Stimulated activated CD4-positive, alpha-beta T cell treated with anti-CD3 and anti-CD28 coated beads, Interleukin-2, amount 100 ng/mL, for 24 hours (primary cell): ENCODE measurements around the gene SPATA32.
A peak's percentile ranks its signal among the peaks of the same experiment; 100 is the strongest.
"Not testable (repeated sequence)": the region's sequence is repeated elsewhere in the genome, so short reads cannot be mapped to it uniquely, and the experiment has no call there.

Experiments used
- DNase-seq, 2 donors: peaks; one replicate each; pipeline ENCODE4 v3.0.0-alpha.2; 2020

SPATA32 gene

DNA sequence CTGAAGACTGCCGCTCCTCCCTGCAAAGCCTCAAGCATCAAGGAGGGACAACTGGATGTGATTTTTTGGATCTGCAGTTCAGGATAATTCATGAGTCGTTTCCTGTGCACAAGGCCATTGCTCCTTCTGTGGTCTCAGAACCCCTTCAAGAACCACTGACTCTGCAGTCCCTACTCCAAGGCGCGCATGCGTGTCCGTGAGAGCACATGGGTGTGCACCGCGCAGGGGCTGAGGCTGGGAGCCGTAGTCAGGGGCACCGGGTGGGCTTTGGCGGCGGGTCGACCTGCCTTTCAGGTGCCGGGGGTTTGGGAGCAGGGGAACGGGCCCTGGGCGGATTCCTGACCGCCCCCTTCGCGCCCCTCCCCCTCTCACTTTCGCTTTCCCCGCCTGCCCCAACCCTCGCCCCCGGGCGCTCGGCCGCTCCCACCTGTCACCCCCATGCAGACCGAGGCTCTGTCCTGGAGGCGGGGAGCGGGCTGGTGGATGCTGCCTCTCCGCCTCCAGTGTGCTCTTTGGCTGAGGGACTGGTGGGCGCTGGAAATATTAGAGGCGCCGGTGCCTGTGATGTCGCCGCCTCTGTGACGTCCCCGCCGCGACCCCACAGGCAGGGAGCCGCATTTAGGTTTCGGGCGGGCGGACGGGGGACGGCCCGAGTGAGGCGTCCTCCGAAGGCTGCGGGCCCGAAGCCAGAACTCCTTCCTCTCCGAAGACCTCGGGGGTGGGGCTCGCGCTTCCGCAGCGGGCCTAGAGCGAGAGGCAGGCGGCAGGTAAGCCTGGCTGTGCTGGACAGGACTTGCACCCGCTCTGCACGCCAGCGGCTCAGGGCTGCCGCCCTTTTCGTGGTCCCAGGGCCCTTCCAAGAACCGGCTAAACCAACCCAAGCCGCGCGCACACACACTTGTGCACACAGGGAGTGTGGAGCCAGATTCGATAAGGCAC lies at the start of gene SPATA32:
Gene SPATA32 (minus strand): TSS at position 518 of the 939 bp plus-strand sequence. CDS start 78 bp downstream, at position 440.
- DNase-seq = peak; percentile 59 to 72

DNA sequence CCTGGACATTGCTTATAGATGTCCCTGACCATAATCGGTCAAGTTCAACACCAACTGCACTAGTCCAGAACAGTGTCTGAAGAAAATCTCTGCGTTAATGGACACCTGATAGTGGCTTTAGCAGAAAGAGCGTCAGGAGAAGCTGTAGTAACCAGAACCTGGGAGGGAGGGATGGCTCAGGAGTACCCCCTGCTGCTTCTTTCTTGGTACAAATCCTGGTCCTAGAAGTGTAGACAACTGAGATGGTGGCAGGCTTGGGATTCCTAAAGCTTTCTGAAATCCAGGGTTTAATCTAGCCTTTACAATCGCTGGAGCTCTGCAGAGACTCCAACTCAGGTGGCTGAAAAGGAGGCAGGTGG lies 49.5 kb upstream of the SPATA32 start:
- DNase-seq = no peak

DNA sequence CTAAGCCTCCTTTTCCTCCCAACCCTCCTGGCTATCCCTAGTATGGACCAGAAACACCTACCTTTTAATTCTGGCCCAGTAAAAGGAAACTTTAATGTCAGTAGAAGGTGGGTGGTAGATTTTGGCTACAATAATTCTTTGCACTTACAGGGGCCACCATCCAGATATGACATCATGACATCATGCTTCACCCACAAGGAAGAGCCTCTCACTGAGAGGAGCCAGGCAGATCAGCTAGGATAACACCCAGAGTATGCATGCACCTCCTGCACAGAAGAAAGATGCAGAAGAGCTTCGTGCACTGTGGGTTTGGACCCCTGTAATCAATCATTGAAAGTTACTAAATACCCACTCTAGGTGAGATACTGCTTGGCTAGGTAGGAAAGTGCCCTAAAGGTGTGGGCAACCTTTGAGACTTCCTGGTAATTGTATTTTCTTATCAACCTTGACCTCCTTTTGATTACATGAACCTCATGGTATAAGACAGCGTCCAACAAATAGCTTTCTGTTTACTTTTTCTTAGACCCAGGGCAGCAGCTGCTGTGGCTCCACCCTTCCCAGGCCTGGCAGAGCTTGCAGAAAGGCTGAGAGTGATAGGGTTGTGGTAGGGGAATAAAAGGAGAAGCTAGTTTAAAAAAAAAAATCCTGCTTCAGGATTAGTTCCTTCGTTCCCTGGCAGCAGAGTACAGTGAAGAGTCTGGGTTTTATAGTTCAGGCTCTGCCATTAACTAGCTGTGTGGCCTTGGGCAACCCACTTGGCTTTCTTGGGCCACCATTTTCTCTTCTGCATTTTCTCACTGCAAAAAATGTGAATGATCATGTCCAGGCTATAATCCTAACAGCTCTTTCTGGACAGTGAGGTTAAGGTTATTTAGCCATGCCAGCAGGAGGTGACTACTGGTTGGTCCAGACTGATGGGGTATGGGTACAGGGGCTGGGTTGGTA lies 48.8 kb upstream of the SPATA32 start:
- DNase-seq = no peak

DNA sequence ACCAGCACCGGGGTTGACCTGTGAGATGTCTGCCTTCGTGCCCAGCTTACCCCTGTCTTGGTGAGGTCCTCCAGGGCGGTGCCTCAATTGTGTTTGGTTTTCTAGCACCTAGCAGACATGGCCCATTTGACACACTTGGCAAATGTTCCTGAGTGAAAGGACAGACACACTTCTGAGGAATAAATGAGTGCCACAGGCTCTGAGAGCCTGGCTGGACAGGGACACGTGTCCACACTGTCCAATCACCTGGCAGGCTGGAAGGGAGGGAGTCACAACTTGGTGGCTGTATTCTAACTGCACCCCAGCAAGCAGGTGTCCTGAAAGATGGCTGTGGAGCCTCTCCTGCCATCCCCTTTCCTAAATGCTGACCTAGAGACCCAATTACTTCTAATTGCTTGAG lies 47.5 kb upstream of the SPATA32 start:
- DNase-seq = no peak

GRCh38 chr17:45308840-45309239 lies 46.9 kb upstream of the SPATA32 start:
- DNase-seq = no peak

DNA sequence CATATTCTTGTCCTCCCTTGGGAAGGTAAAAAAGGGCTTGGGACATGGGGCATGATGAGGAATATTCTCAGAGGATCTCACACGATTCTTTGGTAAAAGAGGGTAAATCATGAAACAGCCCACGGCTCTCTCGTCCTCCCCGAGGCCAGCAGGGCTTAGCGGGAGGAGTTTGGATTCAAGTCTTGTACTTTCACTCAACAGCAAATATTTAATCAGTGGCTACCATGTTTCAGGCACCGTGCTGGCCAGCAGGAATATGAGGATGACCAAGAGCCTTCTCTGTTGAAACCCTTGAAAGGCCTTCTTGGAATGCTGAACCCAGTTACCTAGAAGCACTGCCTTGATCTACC lies 46.1 kb upstream of the SPATA32 start:
- no peak for DNase-seq

DNA sequence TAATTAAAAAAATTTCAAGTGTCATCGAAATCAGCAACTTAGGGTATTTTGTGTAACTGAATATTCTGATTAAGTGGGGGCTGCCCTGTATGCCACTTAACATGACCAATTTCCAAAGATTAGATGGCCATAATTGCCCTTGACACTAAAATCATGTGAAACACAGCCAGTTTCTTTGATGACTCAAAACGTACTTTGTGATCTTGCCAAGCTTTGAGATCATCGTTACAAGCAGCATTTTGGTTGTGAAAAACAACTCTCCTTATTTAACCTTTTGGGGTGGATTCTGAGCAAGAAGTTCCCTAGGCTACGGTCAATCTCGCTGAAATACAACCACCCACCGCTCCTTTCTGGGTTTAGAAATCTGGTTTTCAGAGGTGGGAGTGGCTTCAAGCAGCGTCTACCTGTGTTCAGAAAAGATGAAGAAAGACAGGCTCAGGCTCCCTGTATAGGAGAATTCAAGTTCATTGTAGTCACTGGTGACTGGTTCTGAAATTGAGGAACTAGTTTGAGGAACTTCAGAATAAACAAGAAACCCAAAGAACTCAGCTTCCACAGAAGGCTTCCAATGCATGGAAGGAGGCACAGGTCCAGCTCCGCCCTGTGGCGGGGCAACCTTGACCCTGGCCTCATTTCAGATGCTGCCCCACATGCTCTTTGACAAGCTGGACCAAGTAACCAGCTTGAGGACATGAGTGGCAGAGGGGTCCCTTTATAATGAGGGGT lies 45.6 kb upstream of the SPATA32 start:
- peak; percentile 56 to 58 for DNase-seq

GRCh38 chr17:45306623-45307022 lies 44.7 kb upstream of the SPATA32 start:
- DNase-seq = no peak

GRCh38 chr17:45306094-45306493 lies 44.2 kb upstream of the SPATA32 start:
- DNase-seq = no peak

GRCh38 chr17:45305530-45306087 lies 43.7 kb upstream of the SPATA32 start:
- DNase-seq = no peak

DNA sequence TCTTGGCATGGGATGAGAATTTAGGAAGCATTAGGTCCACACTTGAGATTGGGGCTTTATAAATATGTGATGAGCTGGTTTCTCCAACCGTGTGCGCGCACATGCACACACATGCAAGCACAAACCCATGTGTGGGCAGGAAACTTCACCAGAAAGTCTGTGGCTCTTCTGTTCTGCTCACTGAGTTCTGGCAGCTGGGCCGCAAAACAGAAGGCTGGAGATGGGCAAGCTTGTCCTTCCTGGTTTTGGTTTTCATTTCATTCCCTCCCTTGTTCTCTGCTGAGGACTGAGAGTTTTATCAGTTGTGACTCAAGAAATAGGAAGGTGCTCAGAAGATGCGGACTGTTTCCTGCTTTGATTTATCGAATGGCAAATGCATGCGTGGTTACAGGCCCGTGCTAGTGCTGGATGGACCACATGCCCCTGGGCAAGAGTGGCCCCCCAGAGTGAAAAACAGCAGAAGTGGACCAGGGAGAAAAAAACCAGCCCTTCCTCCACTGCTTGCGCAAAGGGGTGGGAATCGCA lies 40.8 kb upstream of the SPATA32 start:
- DNase-seq = peak; percentile 42 to 51

DNA sequence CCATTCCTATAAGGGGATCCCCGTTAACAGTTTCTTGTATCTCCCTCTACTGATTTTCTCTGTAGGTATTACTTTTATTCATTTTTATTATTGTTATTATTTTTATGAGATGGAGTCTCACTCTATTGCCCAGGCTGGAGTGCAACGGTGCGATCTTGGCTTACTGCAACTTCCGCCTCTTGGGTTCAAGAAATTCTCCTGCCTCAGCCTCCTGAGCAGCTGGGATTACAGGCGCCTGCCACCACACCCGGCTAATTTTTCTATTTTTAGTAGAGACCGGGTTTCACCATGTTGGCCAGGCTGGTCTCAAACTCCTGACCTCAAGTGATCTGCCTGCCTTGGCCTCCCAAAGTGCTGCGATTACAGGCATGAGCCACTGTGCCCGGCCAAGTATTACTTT lies 40.3 kb upstream of the SPATA32 start:
- DNase-seq = not testable (repeated sequence)

GRCh38 chr17:45301674-45302073 lies 39.8 kb upstream of the SPATA32 start:
- no peak for DNase-seq

- no peak for DNase-seq
These were observed 38.3 kb upstream of the SPATA32 start for GRCh38 chr17:45300060-45300751.

- no peak for DNase-seq
These were observed 37.5 kb upstream of the SPATA32 start for GRCh38 chr17:45299361-45299760.

DNA sequence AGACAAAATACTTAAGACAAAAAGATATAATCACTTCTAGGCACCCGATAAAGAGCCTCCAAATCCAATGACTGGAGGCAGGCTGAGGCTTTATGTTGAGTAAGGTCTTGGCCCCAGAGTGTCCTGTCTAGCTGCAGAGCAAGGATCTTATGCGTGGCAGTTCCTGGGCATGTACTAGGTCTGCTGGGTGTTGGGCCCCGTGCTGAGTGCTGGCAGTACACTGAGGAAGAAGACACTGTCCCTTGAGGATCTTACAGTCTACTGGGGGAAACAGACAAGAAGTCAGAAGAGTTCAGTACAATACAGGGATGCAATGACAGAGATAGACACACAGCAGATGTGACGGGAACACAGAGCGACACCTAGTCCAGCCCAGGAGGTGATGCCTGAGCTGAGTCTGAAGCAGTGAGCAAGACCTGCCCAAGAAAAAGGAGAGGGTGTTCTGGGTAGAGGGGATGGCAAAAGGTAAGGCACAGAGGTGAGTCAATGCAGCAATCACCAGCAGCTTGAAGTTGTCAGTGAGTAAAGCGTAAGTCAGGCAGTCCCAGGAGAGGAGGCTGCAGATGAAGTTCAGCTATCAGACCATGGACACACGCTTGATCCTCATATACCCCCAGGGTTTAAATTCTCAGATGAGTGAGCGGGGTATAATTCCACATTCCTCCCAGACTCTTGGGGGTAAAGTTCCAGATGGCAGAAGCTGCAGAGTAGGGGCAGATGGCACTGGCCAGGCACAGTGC lies 36.8 kb upstream of the SPATA32 start:
- DNase-seq = no peak

DNA sequence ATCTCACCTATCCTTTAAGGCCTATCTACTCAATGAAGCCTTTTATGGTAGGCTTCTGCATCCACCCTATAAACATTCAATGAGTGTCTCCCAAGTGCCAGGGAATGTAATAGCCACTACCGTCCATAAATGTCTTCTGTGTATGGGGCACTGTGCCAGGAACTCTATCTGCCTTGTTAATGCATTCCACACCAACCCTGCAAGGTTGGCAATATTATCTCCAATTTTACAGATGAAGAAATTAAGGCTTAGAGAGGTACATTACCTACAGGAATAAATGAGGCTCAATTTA lies 34.9 kb upstream of the SPATA32 start:
- no peak for DNase-seq

- no peak for DNase-seq
These were observed 34.3 kb upstream of the SPATA32 start for GRCh38 chr17:45296003-45296832.

GRCh38 chr17:45294506-45294905 lies 32.6 kb upstream of the SPATA32 start:
- no peak for DNase-seq
